Stimulated activated CD8-positive, alpha-beta memory T cell treated with anti-CD3 and anti-CD28 coated beads, Interleukin-12 subunit alpha, Interleukin-12 subunit beta, amount 100 ng/mL, for 4 hours (primary cell): ENCODE measurements around the gene OTOG.

ENCODE experiments used
- DNase-seq: peaks from one replicate; pipeline ENCODE4 v3.0.0-alpha.2; 2020; ENCODE audit warnings: low read depth

The OTOG gene

DNA sequence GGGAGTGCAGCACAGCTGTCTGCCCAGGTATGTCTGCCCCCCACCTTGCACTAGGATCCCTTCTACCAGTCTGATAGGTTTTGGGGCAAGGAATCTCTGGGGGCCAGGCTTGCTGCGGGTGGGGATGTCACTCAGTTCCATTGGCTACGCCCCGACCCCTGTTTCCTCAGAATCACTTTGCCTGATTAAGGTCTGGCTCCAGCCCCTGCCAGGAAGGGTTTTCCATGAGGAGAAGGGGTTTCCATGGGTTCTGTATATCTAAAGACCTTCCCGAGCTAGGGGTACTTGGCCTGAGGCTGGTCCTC lies 14.0 kb downstream of the OTOG start:
- DNase-seq: no peak

- no peak for DNase-seq
Measured at GRCh38 chr11:17561526-17561925, 14.5 kb downstream of the OTOG start.

DNA sequence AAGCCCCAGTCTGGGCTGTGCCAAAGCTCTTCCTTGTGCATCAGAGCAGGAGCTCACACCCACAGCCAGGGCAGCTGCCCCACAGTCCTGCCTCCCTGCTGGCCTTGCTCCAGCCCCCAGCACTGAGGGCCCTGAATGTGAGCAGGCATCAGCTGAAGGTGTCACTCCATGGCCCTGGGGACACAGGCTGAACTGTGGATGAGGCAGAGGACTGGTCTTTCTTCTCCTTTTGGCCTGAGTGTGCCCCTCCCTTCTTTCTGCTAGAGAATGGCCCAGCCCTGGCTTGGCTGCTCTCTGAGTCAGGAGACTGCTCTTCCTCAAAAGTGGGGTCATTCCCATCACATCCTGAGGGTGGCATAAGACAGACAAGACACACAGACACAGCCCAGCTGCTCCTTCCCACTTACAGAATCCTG lies 16.2 kb downstream of the OTOG start:
- no peak for DNase-seq

- no peak for DNase-seq
Measured at GRCh38 chr11:17563961-17564686, 17.1 kb downstream of the OTOG start.

DNA sequence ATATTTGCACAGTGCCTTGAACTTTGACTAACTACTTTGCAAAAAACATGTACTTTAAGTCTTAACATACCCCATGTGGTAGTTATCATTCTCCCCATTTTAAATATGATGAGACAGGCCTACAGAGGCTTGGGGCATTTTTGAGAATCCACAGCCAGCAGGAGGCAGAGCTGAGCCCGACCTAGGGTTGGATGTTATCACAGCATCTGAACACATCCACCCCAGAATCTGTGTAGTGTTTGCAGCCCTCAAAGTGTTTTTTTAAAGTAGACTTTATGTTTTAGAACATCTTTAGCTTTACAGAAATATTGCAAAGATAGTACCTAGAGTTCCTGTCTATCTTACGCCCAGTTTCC lies 17.6 kb downstream of the OTOG start:
- no peak for DNase-seq

DNA sequence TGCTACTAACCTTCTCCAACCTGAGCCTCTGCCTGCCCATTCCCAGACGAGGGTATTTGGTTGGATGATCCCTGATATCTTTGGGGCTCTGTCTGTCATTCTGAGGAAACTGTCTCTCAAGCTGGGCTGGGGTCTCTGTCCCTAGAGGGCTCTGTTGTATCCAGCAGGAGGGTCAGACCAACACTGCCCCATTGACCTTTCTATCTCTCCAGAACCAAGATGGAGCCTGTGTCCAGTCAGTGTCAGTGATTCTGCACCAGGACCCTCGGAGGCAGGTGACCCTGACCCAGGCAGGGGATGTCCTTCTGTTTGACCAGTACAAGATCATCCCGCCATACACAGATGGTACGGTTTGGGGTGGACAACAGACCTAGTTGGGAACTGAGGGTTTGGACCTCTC lies 21.9 kb downstream of the OTOG start:
- no peak for DNase-seq

GRCh38 chr11:17570034-17570433 lies 23.0 kb downstream of the OTOG start:
- no peak for DNase-seq

DNA sequence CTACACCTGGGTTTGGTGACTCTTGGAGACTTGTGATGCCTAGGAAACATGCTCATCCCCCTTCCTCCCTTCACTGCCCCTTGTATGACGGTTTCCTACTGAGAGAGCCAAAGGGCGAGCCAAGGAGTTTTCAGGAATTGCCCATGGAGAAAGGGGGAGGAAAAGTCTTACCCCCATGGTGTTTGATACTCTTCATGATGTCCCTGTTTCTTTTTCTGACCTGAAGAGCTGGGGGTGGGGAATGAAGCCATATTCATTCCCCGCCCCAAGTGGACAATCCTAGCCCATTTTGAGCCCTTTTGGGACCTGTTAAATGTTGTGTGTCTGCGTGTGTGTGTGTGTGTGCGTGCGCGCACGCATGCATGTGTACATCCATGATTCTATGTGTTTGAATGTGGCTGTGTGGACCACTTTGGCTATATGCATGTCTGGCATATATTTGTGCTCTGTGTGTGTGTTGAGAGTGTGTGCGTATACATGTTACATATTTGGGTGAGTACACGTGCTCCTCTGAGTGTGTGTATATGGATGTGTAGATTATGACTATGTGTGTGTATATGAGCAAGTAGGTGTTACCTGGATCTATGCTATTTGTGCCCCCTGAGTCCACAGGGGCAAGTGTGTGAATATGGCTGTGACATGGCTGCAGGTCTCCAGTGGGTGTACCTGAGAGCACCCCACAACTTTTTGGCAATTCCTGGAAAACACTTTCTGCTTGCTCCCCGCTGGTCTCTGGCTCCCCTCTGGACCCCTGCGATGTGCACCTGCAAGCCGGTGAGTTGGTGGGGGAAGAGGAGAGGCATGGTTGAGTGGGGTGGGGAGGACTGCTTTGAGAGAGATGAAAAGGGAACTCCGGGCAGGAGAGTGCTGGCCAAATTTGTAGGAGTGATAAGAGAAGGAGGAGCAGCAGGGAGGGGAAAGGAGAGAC lies 24.6 kb downstream of the OTOG start:
- no peak for DNase-seq

- DNase-seq: no peak
Measured at GRCh38 chr11:17572359-17572690, 25.3 kb downstream of the OTOG start.

DNA sequence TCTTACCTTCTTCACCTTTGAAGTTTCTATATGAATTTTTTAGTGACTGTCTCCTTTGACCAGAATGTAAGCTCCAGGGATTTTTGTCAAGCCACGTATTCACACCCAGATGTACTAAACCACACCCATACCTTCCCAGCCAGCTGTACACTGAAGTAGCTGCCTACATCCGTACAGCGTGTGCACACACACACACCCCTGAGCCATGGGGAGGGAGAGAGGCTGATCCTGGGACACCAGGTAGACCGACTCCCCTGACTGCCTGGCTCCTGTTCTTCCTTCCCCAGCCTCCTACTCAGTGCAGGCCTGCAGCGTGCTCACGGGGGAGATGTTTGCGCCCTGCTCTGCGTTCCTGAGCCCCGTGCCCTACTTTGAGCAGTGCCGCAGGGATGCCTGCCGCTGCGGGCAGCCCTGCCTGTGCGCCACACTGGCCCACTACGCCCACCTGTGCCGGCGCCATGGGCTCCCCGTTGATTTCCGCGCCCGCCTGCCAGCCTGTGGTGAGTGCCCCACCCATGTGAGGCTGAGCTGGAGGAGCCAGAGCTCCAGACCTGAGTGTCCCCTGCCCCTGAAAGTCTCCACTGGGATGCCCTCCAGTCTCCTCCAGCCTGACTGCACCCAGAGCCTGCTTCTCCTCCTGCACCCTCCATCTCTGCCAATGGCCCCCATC lies 25.9 kb downstream of the OTOG start:
- no peak for DNase-seq

GRCh38 chr11:17573526-17573925 lies 26.5 kb downstream of the OTOG start:
- DNase-seq: no peak

- no peak for DNase-seq
Measured at GRCh38 chr11:17574141-17575091, 27.4 kb downstream of the OTOG start.

- no peak for DNase-seq
Measured at GRCh38 chr11:17575431-17576425, 28.7 kb downstream of the OTOG start.

- no peak for DNase-seq
Measured at GRCh38 chr11:17578296-17578695, 31.2 kb downstream of the OTOG start.

- no peak for DNase-seq
Measured at GRCh38 chr11:17578958-17579357, 31.9 kb downstream of the OTOG start.

- DNase-seq: no peak
Measured at GRCh38 chr11:17579451-17579850, 32.4 kb downstream of the OTOG start.

DNA sequence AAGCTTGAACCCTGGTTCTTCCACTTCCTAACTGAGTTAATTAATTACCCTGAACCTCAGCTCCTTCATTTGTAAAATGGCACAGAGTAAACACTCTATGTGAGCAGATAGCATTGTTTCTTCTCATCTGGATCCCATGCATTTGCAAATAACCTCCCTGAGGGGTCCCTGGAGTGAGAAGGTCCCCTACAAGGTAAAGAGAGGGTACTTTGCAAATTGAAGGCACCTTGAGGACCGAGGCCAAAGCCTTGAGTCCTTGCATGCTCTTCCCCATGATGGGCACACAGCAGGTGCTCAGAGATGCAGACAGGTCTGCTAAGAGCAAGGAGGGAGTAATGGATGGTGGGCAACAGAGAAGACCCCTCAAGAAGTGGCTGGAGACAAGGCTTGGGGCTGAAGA lies 33.2 kb downstream of the OTOG start:
- no peak for DNase-seq

DNA sequence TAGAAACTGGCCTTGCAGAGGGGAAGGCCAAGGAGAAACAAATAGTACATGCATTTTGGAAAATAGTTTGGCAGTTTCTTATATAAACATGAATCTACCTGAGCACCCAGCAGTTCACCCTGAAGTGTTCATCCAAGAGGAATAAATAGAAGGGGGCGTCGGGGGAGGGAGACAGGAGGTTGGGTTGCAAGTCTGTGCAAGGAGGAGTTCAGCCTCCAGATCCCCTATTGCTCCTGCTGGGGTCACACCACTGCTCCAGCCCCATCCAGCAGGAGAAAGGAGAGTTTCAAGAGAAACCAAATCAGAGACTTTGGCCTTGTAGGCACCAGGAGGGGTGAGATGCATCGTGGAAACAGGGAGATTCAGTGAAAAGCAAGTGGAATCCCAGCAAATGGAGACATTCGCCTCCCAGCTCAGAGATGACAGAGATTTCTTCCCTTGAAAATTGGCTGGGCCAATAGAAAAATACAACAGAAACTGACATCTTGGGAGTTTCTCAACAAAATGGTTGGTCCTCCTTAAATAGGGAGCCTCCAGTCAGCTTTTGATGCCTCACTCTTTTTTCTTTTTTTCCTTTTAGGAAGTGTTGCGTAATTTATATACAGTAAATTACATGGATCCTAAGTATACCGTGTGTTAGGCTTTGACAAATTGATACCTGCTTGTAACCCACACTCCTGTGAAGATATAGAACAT lies 34.1 kb downstream of the OTOG start:
- no peak for DNase-seq

- no peak for DNase-seq
Measured at GRCh38 chr11:17581732-17582053, 34.6 kb downstream of the OTOG start.
